Activated T-cell treated with anti-CD3 and anti-CD28 coated beads, Interleukin-2, amount 50 U/mL, for 24 hours (primary cell): ENCODE measurements around the gene PLA2G1B.
A peak's percentile ranks its signal among the peaks of the same experiment; 100 is the strongest.
"Not testable (repeated sequence)": the region's sequence is repeated elsewhere in the genome, so short reads cannot be mapped to it uniquely, and the experiment has no call there.

ENCODE experiments used
- DNase-seq: peaks from one replicate; pipeline ENCODE4 v3.0.0-alpha.2; 2020
- H3K27ac Mint-ChIP-seq: 2 replicates; pipeline ENCODE4 v1.8.0; 2020; ENCODE audit warnings: mild to moderate bottlenecking, mixed read lengths
- H3K27me3 Mint-ChIP-seq: 2 replicates; pipeline ENCODE4 v1.8.0; 2020; ENCODE audit warnings: mixed read lengths
- H3K36me3 Mint-ChIP-seq: 2 replicates; pipeline ENCODE4 v1.8.0; 2020; ENCODE audit warnings: low read depth, mixed read lengths
- H3K4me1 Mint-ChIP-seq: 2 replicates; pipeline ENCODE4 v1.8.0; 2020; ENCODE audit warnings: low read depth, mixed read lengths
- H3K4me3 Mint-ChIP-seq: 2 replicates; pipeline ENCODE4 v1.8.0; 2020; ENCODE audit warnings: mild to moderate bottlenecking, moderate library complexity, mixed read lengths
- H3K9me3 Mint-ChIP-seq: 2 replicates; pipeline ENCODE4 v1.8.0; 2020; ENCODE audit warnings: mixed read lengths

PLA2G1B gene

GRCh38 chr12:120347766-120348165 lies 20.2 kb upstream of the PLA2G1B start:
- DNase-seq: no peak
- Mint-ChIP-seq H3K4me1 (no peaks in the 10 kb centered on the region), H3K4me3 (no peak overlapping the region), H3K27me3 (peaks cover 6% of the 10 kb centered on the region), H3K9me3 (no peaks in the 10 kb centered on the region), H3K36me3 (no peaks in the 10 kb centered on the region), H3K27ac (no peak overlapping the region)

GRCh38 chr12:120346681-120347080 lies 19.1 kb upstream of the PLA2G1B start:
- Mint-ChIP-seq H3K4me1 (no peaks in the 10 kb centered on the region), H3K27me3 (peaks cover 6% of the 10 kb centered on the region), H3K9me3 (no peaks in the 10 kb centered on the region), H3K36me3 (no peaks in the 10 kb centered on the region), H3K27ac (no peak overlapping the region), H3K4me3 (no peak overlapping the region)
- DNase-seq: no peak

- Mint-ChIP-seq H3K4me3 (no peak overlapping the region), H3K27ac (no peak overlapping the region), H3K9me3 (no peaks in the 10 kb centered on the region), H3K36me3 (no peaks in the 10 kb centered on the region), H3K4me1 (no peaks in the 10 kb centered on the region), H3K27me3 (peaks cover 6% of the 10 kb centered on the region)
- DNase-seq: no peak
Measured at GRCh38 chr12:120346031-120346430, 18.5 kb upstream of the PLA2G1B start.

- H3K9me3 Mint-ChIP-seq: peaks cover under 1% of the 10 kb centered on the region
- no peaks in the 10 kb centered on the region for H3K36me3 Mint-ChIP-seq
- no peak overlapping the region for H3K4me3 Mint-ChIP-seq
- no peak for DNase-seq
- no peaks in the 10 kb centered on the region for H3K4me1 Mint-ChIP-seq
- no peak overlapping the region for H3K27ac Mint-ChIP-seq
- peaks cover 5% of the 10 kb centered on the region for H3K27me3 Mint-ChIP-seq
Measured at GRCh38 chr12:120343692-120344091, 16.1 kb upstream of the PLA2G1B start.

GRCh38 chr12:120343039-120343537 lies 15.5 kb upstream of the PLA2G1B start:
- Mint-ChIP-seq H3K36me3 (no peaks in the 10 kb centered on the region), H3K9me3 (peaks cover 3% of the 10 kb centered on the region), H3K4me3 (no peak overlapping the region), H3K27ac (no peak overlapping the region), H3K4me1 (no peaks in the 10 kb centered on the region), H3K27me3 (peaks cover 5% of the 10 kb centered on the region)
- DNase-seq: no peak

GRCh38 chr12:120342175-120343038 lies 14.8 kb upstream of the PLA2G1B start:
- H3K4me3 Mint-ChIP-seq: no peak overlapping the region
- H3K27me3 Mint-ChIP-seq: peaks cover 5% of the 10 kb centered on the region
- no peaks in the 10 kb centered on the region for H3K36me3 Mint-ChIP-seq
- H3K4me1 Mint-ChIP-seq: no peaks in the 10 kb centered on the region
- H3K9me3 Mint-ChIP-seq: peaks cover 10% of the 10 kb centered on the region
- no peak for DNase-seq
- H3K27ac Mint-ChIP-seq: no peak overlapping the region

GRCh38 chr12:120339256-120339655 lies 11.7 kb upstream of the PLA2G1B start:
- Mint-ChIP-seq H3K27me3 (peaks cover 3% of the 10 kb centered on the region), H3K36me3 (peaks cover 3% of the 10 kb centered on the region), H3K27ac (no peak overlapping the region), H3K9me3 (peaks cover 24% of the 10 kb centered on the region), H3K4me3 (no peak overlapping the region), H3K4me1 (peaks cover 3% of the 10 kb centered on the region)
- DNase-seq: no peak

- H3K9me3 Mint-ChIP-seq: peaks cover 24% of the 10 kb centered on the region
- H3K4me1 Mint-ChIP-seq: peaks cover 3% of the 10 kb centered on the region
- no peak overlapping the region for H3K4me3 Mint-ChIP-seq
- no peak for DNase-seq
- H3K36me3 Mint-ChIP-seq: peaks cover 3% of the 10 kb centered on the region
- no peak overlapping the region for H3K27ac Mint-ChIP-seq
- peaks cover 3% of the 10 kb centered on the region for H3K27me3 Mint-ChIP-seq
Measured at GRCh38 chr12:120337730-120338129, 10.2 kb upstream of the PLA2G1B start.

GRCh38 chr12:120336392-120336791 lies 8.8 kb upstream of the PLA2G1B start:
- H3K4me1 Mint-ChIP-seq, H3K27me3 Mint-ChIP-seq, DNase-seq, H3K4me3 Mint-ChIP-seq, H3K36me3 Mint-ChIP-seq, H3K27ac Mint-ChIP-seq: not testable (repeated sequence)
- peaks cover 24% of the 10 kb centered on the region for H3K9me3 Mint-ChIP-seq

GRCh38 chr12:120335447-120335846 lies 7.9 kb upstream of the PLA2G1B start:
- DNase-seq: peak; percentile 51
- H3K27me3 Mint-ChIP-seq, H3K4me1 Mint-ChIP-seq, H3K36me3 Mint-ChIP-seq, H3K27ac Mint-ChIP-seq, H3K4me3 Mint-ChIP-seq: not testable (repeated sequence)
- peaks cover 24% of the 10 kb centered on the region for H3K9me3 Mint-ChIP-seq

GRCh38 chr12:120332523-120332922 lies 4.9 kb upstream of the PLA2G1B start:
- Mint-ChIP-seq H3K27me3 (peaks cover 6% of the 10 kb centered on the region), H3K27ac (no peak overlapping the region), H3K9me3 (peaks cover 15% of the 10 kb centered on the region), H3K4me3 (no peak overlapping the region), H3K36me3 (peaks cover 3% of the 10 kb centered on the region), H3K4me1 (peaks cover 3% of the 10 kb centered on the region)
- DNase-seq: no peak

- H3K9me3 Mint-ChIP-seq: peaks cover 11% of the 10 kb centered on the region
- peaks cover 3% of the 10 kb centered on the region for H3K36me3 Mint-ChIP-seq
- H3K27ac Mint-ChIP-seq: no peak overlapping the region
- no peak for DNase-seq
- no peak overlapping the region for H3K4me3 Mint-ChIP-seq
- peaks cover 3% of the 10 kb centered on the region for H3K4me1 Mint-ChIP-seq
- peaks cover 6% of the 10 kb centered on the region for H3K27me3 Mint-ChIP-seq
Measured at GRCh38 chr12:120332041-120332440, 4.5 kb upstream of the PLA2G1B start.

GRCh38 chr12:120331390-120331789 lies 3.8 kb upstream of the PLA2G1B start:
- Mint-ChIP-seq H3K4me1 (peaks cover 3% of the 10 kb centered on the region), H3K36me3 (no peaks in the 10 kb centered on the region), H3K9me3 (peaks cover 6% of the 10 kb centered on the region), H3K4me3 (no peak overlapping the region), H3K27me3 (peaks cover 6% of the 10 kb centered on the region), H3K27ac (no peak overlapping the region)
- DNase-seq: no peak

- Mint-ChIP-seq H3K4me1 (peaks cover 8% of the 10 kb centered on the region), H3K36me3 (no peaks in the 10 kb centered on the region), H3K27me3 (peaks cover 6% of the 10 kb centered on the region), H3K4me3 (no peak overlapping the region), H3K9me3 (no peaks in the 10 kb centered on the region), H3K27ac (no peak overlapping the region)
- no peak for DNase-seq
Measured at GRCh38 chr12:120328228-120328627, 649 bp upstream of the PLA2G1B start.

- H3K27me3 Mint-ChIP-seq: no peaks in the 10 kb centered on the region
- peak overlapping the region; percentile 83 for H3K4me3 Mint-ChIP-seq
- DNase-seq: no peak
- no peaks in the 10 kb centered on the region for H3K36me3 Mint-ChIP-seq
- H3K9me3 Mint-ChIP-seq: no peaks in the 10 kb centered on the region
- no peak overlapping the region for H3K27ac Mint-ChIP-seq
- H3K4me1 Mint-ChIP-seq: peaks cover 8% of the 10 kb centered on the region
Measured at GRCh38 chr12:120324841-120325417, 2.6 kb downstream of the PLA2G1B start.
